AG09319 (cell line): ENCODE data around the gene TMEM89.

Source experiments
- DNase-seq: peaks from one replicate; pipeline ENCODE4 v3.0.0-alpha.2; 2010; ENCODE audit warnings: low read depth; ENCODE audit errors: extremely low read depth
- TF ChIP-seq, protein P1 (sequence below): IDR thresholded peaks from 2 replicates; pipeline ENCODE4 v1.5.1; 2011; ENCODE audit warnings: low read depth, mild to moderate bottlenecking, inconsistent platforms, low read length, moderate library complexity

TMEM89 gene, protein sequence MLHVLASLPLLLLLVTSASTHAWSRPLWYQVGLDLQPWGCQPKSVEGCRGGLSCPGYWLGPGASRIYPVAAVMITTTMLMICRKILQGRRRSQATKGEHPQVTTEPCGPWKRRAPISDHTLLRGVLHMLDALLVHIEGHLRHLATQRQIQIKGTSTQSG

GRCh38 chr3:48621461-48621869, at the start of gene TMEM89:
TSS of gene TMEM89 (minus strand) at chr3:48621769. CDS start at chr3:48621756, 13 bp downstream.
- TF ChIP-seq, protein P1, sequence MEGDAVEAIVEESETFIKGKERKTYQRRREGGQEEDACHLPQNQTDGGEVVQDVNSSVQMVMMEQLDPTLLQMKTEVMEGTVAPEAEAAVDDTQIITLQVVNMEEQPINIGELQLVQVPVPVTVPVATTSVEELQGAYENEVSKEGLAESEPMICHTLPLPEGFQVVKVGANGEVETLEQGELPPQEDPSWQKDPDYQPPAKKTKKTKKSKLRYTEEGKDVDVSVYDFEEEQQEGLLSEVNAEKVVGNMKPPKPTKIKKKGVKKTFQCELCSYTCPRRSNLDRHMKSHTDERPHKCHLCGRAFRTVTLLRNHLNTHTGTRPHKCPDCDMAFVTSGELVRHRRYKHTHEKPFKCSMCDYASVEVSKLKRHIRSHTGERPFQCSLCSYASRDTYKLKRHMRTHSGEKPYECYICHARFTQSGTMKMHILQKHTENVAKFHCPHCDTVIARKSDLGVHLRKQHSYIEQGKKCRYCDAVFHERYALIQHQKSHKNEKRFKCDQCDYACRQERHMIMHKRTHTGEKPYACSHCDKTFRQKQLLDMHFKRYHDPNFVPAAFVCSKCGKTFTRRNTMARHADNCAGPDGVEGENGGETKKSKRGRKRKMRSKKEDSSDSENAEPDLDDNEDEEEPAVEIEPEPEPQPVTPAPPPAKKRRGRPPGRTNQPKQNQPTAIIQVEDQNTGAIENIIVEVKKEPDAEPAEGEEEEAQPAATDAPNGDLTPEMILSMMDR = no peak
- no peak for DNase-seq

DNA sequence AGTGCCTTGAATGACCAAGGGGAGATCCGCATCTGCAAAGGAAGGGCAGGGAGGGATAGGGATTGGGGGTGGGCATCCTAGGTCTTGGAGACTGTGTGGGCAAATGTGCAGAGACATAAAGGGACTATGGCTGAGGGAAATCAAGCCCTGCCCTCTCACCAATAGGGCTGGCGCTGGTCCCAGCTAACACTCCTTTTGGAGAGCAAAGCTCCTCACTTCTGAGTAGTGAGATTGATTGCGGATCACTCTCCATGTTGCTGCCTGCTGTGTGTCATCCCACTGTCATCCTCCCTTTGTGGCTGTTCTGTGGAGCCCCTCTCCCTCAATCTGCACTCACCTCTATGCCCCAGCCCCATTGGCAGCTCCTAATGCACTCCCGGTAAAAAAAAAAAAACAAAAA, 43.4 kb upstream of the TMEM89 start:
- TF ChIP-seq, protein P1 = no peak
- DNase-seq = no peak

- TF ChIP-seq, protein P1 = no peak
- no peak for DNase-seq
Measured at GRCh38 chr3:48664313-48664644, 42.7 kb upstream of the TMEM89 start.

- TF ChIP-seq, protein P1 = peak; percentile 83
Measured at GRCh38 chr3:48663489-48664312, 42.1 kb upstream of the TMEM89 start.

DNA sequence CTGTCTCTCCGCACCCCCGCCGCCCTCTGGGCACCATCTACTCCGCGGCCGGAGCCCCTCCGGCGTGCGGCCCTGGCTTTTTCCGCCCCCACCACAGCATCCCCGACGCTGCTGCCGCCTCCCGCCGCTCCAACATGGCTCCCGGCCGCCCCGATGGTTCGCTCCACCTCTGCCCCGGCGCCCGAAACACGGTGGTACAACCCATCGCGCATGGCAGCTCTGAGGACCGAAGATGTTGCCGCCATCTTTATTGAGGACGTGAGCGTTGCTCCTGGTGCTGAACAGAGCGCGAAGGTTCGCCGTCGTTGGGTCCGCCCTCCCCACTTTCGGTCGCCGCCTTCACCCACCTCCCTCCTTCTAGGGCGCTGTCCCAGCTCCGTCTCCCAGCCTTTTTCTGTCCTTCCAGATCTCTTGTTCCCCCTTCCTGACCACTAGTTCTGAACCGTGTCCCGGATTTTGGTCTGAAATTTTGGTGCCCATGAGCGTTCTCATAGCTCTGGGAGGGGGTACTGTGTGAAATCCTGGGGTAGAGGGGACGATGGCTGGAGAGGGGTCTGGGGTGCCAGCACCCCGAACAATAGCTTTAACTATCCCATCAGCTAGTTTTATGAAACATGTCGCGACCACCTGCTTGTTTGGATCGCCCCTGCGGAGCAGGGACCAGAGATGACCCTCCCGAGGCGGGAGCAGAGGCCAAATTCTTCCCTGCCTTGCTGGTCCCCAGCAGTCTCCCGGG, 41.4 kb upstream of the TMEM89 start, which contains the start of gene CELSR3:
Gene CELSR3, minus strand, starts transcription at position 134 of the 736 bp plus-strand sequence. CDS start 252 bp downstream, outside the sequence.
- TF ChIP-seq, protein P1 = no peak
- DNase-seq = peak; percentile 72

More at GRCh38 chr3:48663489-48664312, 42.1 kb upstream of the TMEM89 start:
- peak; percentile 97 for DNase-seq

DNA sequence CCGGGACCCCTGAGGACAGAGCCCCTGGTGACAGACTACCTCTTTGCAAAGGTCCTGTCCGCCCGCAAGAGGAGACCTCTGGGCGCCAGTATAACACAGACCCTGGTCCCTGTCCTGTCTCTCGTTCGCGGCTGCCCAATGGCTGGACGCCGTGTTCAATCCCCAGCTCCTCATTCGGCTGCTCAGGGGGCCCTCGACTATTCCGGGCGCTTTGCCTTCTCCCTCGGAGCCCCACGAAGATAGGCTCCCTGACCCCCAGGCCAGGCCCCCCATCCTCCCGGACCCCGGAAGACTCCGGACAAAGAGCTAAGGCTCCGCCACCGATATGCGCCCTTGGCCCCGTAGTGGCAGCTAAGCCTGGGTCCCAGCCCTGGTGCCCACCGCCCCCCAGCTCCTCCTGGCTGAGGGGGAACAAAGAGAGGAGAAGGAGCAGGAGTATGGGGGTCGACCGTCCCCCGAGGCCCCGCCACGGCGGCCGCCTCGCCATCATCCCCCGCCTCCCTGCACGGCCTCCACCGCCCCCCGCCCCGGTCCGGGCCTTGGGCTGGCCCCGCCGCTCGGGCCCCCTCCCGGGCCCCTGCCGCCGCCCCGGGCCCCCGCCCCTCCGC, 40.7 kb upstream of the TMEM89 start:
- TF ChIP-seq, protein P1 = no peak
- no peak for DNase-seq
